ENCODE data around the gene MSANTD1.

- TF ChIP-seq CTCF (IDR thresholded peaks at IDR 0.05) (no peak), EP300 (IDR thresholded peaks at IDR 0.05) (no peak), POLR2A (IDR thresholded peaks at IDR 0.05) (no peak), POLR2AphosphoS5 (IDR thresholded peaks at IDR 0.05) (no peak)
Measured at GRCh38 chr4:3261411-3262207, 12.7 kb downstream of the MSANTD1 start.

Measured in suprapubic skin (tissue), 4 donors.